ENCODE results near the gene NEK6.

Gene NEK6

GRCh38 chr9:124268248-124268647 lies 10.5 kb downstream of the NEK6 start:
- no peak overlapping the region for H2AK5ac ChIP-seq (ENCODE audit: low read depth, low read length)
- H3K23ac ChIP-seq (ENCODE audit: low read depth, low read length, poor library complexity) = no peak overlapping the region
- H3K4me3 ChIP-seq (ENCODE audit: low read length in 2 of 2) = no peak overlapping the region
- H2AFZ ChIP-seq (ENCODE audit: low read length) = no peak overlapping the region
- H3K27ac ChIP-seq (replicated peaks; ENCODE audit: low read length) = no peak overlapping the region
- no peaks in the 10 kb centered on the region for H3K27me3 ChIP-seq (ENCODE audit: control insufficient read depth in 3 of 3, insufficient read depth in 3 of 3, low read depth in 1 of 3, low read length in 3 of 3)
- no peak overlapping the region for H2BK15ac ChIP-seq (ENCODE audit: low read length)
- H2BK5ac ChIP-seq (ENCODE audit: low read length) = no peak overlapping the region
- H3K14ac ChIP-seq (ENCODE audit: low read length) = no peak overlapping the region
- H3K18ac ChIP-seq (ENCODE audit: low read length) = no peak overlapping the region
- no peaks in the 10 kb centered on the region for H3K9me3 ChIP-seq (replicated peaks in 1 of 2; ENCODE audit: control insufficient read depth in 2 of 2, insufficient read depth in 1 of 2, low read depth in 1 of 2, low read length in 2 of 2)
- peaks cover 4 to 61% of the 10 kb centered on the region in 2 donors for H3K36me3 ChIP-seq (replicated peaks in 1 of 2; ENCODE audit: control insufficient read depth in 2 of 2, insufficient read depth in 2 of 2, low read length in 2 of 2)
- H2BK120ac ChIP-seq (ENCODE audit: low read depth, low read length) = no peak overlapping the region
- H3K4me1 ChIP-seq (ENCODE audit: control insufficient read depth in 2 of 2, insufficient read depth in 1 of 2, low read depth in 1 of 2, low read length in 2 of 2) = peaks cover 39 to 55% of the 10 kb centered on the region in 2 donors
- H3K4me2 ChIP-seq (ENCODE audit: insufficient read depth, low read length, poor library complexity, severe bottlenecking) = no peak overlapping the region
- H4K91ac ChIP-seq (ENCODE audit: low read depth, low read length, poor library complexity) = no peak overlapping the region
- DNase-seq (ENCODE audit: low spot score) = no peak
- H4K8ac ChIP-seq (ENCODE audit: low read depth, low read length) = no peak overlapping the region
- H3K4ac ChIP-seq (ENCODE audit: low read length) = no peak overlapping the region
- WGBS, 2 donors (ENCODE audit: extremely low coverage in 2 of 2, insufficient read length in 2 of 2, insufficient replicate concordance in 1 of 2) = no CpG with 5 or more reads among the region's 3 CpGs
- H3K9ac ChIP-seq (ENCODE audit: low read depth, low read length, poor library complexity) = no peak overlapping the region
- H3K79me1 ChIP-seq (ENCODE audit: low read depth, low read length) = peaks cover 34% of the 10 kb centered on the region
- H2BK12ac ChIP-seq (ENCODE audit: low read length) = no peak overlapping the region

DNA sequence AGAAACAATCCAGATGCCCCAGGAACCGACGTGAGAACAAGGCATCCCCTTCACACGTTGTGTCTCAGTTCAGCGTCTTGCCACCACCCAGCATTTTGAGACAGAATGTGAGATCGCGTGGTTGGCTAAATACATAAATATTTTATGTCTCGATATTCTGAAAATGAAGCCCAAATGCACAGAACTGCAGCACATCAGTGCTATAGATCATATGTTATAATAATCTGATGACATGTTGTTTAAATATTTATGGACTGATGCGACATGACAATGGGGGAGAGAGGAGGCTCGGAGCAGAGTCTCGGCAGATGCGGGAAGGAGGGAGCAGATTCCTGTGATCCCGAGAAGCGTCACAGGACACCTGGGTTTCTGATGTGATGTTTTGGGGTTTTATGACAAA lies 10.9 kb downstream of the NEK6 start:
- no peak for DNase-seq (ENCODE audit: low spot score)
- Histone ChIP-seq H3K4me3 (ENCODE audit: low read length in 2 of 2) (no peak overlapping the region), H3K27me3 (ENCODE audit: control insufficient read depth in 3 of 3, insufficient read depth in 3 of 3, low read depth in 1 of 3, low read length in 3 of 3) (no peaks in the 10 kb centered on the region), H4K8ac (ENCODE audit: low read depth, low read length) (no peak overlapping the region), H2BK5ac (ENCODE audit: low read length) (no peak overlapping the region), H2AK5ac (ENCODE audit: low read depth, low read length) (no peak overlapping the region), H3K27ac (replicated peaks; ENCODE audit: low read length) (no peak overlapping the region), H3K23ac (ENCODE audit: low read depth, low read length, poor library complexity) (no peak overlapping the region), H2AFZ (ENCODE audit: low read length) (no peak overlapping the region), H3K9ac (ENCODE audit: low read depth, low read length, poor library complexity) (no peak overlapping the region), H3K18ac (ENCODE audit: low read length) (no peak overlapping the region), H3K79me1 (ENCODE audit: low read depth, low read length) (peaks cover 32% of the 10 kb centered on the region), H3K14ac (ENCODE audit: low read length) (no peak overlapping the region), H3K9me3 (replicated peaks in 1 of 2; ENCODE audit: control insufficient read depth in 2 of 2, insufficient read depth in 1 of 2, low read depth in 1 of 2, low read length in 2 of 2) (no peaks in the 10 kb centered on the region), H3K4ac (ENCODE audit: low read length) (no peak overlapping the region), H2BK12ac (ENCODE audit: low read length) (no peak overlapping the region), H2BK120ac (ENCODE audit: low read depth, low read length) (no peak overlapping the region), H3K4me1 (ENCODE audit: control insufficient read depth in 2 of 2, insufficient read depth in 1 of 2, low read depth in 1 of 2, low read length in 2 of 2) (peaks cover 39 to 54% of the 10 kb centered on the region in 2 donors), H3K4me2 (ENCODE audit: insufficient read depth, low read length, poor library complexity, severe bottlenecking) (no peak overlapping the region), H3K36me3 (replicated peaks in 1 of 2; ENCODE audit: control insufficient read depth in 2 of 2, insufficient read depth in 2 of 2, low read length in 2 of 2) (peaks cover 4 to 57% of the 10 kb centered on the region in 2 donors), H4K91ac (ENCODE audit: low read depth, low read length, poor library complexity) (no peak overlapping the region), H2BK15ac (ENCODE audit: low read length) (no peak overlapping the region)
- WGBS, 2 donors (ENCODE audit: extremely low coverage in 2 of 2, insufficient read length in 2 of 2, insufficient replicate concordance in 1 of 2) = no CpG with 5 or more reads among the region's 13 CpGs

GRCh38 chr9:124269556-124269955 lies 11.8 kb downstream of the NEK6 start:
- no peak overlapping the region for H2AFZ ChIP-seq (ENCODE audit: low read length)
- no peak overlapping the region for H3K9ac ChIP-seq (ENCODE audit: low read depth, low read length, poor library complexity)
- no peaks in the 10 kb centered on the region for H3K27me3 ChIP-seq (ENCODE audit: control insufficient read depth in 3 of 3, insufficient read depth in 3 of 3, low read depth in 1 of 3, low read length in 3 of 3)
- no peak overlapping the region for H3K18ac ChIP-seq (ENCODE audit: low read length)
- H2BK5ac ChIP-seq (ENCODE audit: low read length) = no peak overlapping the region
- no peak overlapping the region for H4K8ac ChIP-seq (ENCODE audit: low read depth, low read length)
- no peak overlapping the region for H3K27ac ChIP-seq (replicated peaks; ENCODE audit: low read length)
- H3K4me2 ChIP-seq (ENCODE audit: insufficient read depth, low read length, poor library complexity, severe bottlenecking) = no peak overlapping the region
- no peaks in the 10 kb centered on the region for H3K9me3 ChIP-seq (replicated peaks in 1 of 2; ENCODE audit: control insufficient read depth in 2 of 2, insufficient read depth in 1 of 2, low read depth in 1 of 2, low read length in 2 of 2)
- WGBS, 2 donors (ENCODE audit: extremely low coverage in 2 of 2, insufficient read length in 2 of 2, insufficient replicate concordance in 1 of 2) = no CpG with 5 or more reads among the region's 6 CpGs
- H3K4ac ChIP-seq (ENCODE audit: low read length) = no peak overlapping the region
- peaks cover 4 to 53% of the 10 kb centered on the region in 2 donors for H3K36me3 ChIP-seq (replicated peaks in 1 of 2; ENCODE audit: control insufficient read depth in 2 of 2, insufficient read depth in 2 of 2, low read length in 2 of 2)
- H3K14ac ChIP-seq (ENCODE audit: low read length) = no peak overlapping the region
- no peak overlapping the region for H2BK120ac ChIP-seq (ENCODE audit: low read depth, low read length)
- H3K79me1 ChIP-seq (ENCODE audit: low read depth, low read length) = peaks cover 32% of the 10 kb centered on the region
- H4K91ac ChIP-seq (ENCODE audit: low read depth, low read length, poor library complexity) = no peak overlapping the region
- no peak for DNase-seq (ENCODE audit: low spot score)
- H2AK5ac ChIP-seq (ENCODE audit: low read depth, low read length) = peak overlapping the region; percentile 16
- H2BK12ac ChIP-seq (ENCODE audit: low read length) = no peak overlapping the region
- H2BK15ac ChIP-seq (ENCODE audit: low read length) = no peak overlapping the region
- no peak overlapping the region for H3K23ac ChIP-seq (ENCODE audit: low read depth, low read length, poor library complexity)
- peaks cover 34 to 50% of the 10 kb centered on the region in 2 donors for H3K4me1 ChIP-seq (ENCODE audit: control insufficient read depth in 2 of 2, insufficient read depth in 1 of 2, low read depth in 1 of 2, low read length in 2 of 2)
- no peak overlapping the region for H3K4me3 ChIP-seq (ENCODE audit: low read length in 2 of 2)

DNA sequence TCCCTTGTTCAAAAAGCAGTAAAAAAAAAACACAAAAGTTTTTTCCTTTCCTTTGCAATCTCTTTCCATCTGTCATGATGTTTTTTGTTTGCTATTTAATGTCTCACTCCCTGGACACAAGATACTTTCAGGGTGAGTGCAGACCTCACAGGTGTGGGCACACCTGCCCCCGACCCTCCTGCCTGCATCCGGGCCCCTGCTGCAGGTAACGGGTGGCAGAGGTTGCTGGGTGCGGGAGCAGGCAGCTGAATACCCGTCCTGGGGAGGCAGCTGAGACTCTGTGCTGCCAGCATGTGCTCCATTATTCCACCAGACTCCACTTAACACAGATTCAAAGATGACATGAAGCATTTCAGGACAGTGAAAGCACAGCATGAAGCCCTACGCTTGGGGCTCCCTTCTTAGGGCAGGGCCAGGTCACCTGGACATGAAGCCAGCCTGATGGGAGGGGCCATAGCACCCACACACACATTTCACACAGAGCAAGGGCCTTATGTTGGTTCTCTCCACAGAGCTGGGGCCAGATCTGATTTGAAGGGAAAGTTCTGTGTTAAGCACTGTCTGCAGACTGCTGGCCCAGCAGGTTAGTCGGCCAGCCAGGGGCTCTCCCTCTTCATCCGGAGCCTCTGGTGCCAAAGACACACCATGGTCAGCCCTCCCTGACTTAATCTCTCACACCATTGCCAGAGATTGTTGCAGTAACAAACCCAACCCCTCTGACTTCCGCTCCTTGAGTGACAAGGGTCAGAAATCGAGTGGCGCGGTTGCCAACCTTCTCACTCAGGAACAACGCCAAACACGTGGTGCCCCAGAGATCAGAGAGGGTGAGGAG lies 13.0 kb downstream of the NEK6 start:
- H2BK15ac ChIP-seq (ENCODE audit: low read length) = no peak overlapping the region
- no peaks in the 10 kb centered on the region for H3K27me3 ChIP-seq (ENCODE audit: control insufficient read depth in 3 of 3, insufficient read depth in 3 of 3, low read depth in 1 of 3, low read length in 3 of 3)
- H3K4ac ChIP-seq (ENCODE audit: low read length) = no peak overlapping the region
- H4K8ac ChIP-seq (ENCODE audit: low read depth, low read length) = no peak overlapping the region
- H3K9ac ChIP-seq (ENCODE audit: low read depth, low read length, poor library complexity) = no peak overlapping the region
- H3K4me3 ChIP-seq (ENCODE audit: low read length in 2 of 2) = no peak overlapping the region
- no peak overlapping the region for H2AK5ac ChIP-seq (ENCODE audit: low read depth, low read length)
- no peak overlapping the region for H3K23ac ChIP-seq (ENCODE audit: low read depth, low read length, poor library complexity)
- no peak overlapping the region for H4K91ac ChIP-seq (ENCODE audit: low read depth, low read length, poor library complexity)
- no peak overlapping the region for H3K4me2 ChIP-seq (ENCODE audit: insufficient read depth, low read length, poor library complexity, severe bottlenecking)
- no peaks in the 10 kb centered on the region for H3K9me3 ChIP-seq (replicated peaks in 1 of 2; ENCODE audit: control insufficient read depth in 2 of 2, insufficient read depth in 1 of 2, low read depth in 1 of 2, low read length in 2 of 2)
- H3K36me3 ChIP-seq (replicated peaks in 1 of 2; ENCODE audit: control insufficient read depth in 2 of 2, insufficient read depth in 2 of 2, low read length in 2 of 2) = peaks cover 4 to 53% of the 10 kb centered on the region in 2 donors
- peak overlapping the region; percentile 29 for H3K18ac ChIP-seq (ENCODE audit: low read length)
- H2AFZ ChIP-seq (ENCODE audit: low read length) = no peak overlapping the region
- no peak overlapping the region for H3K14ac ChIP-seq (ENCODE audit: low read length)
- WGBS, 2 donors (ENCODE audit: extremely low coverage in 2 of 2, insufficient read length in 2 of 2, insufficient replicate concordance in 1 of 2) = no CpG with 5 or more reads among the region's 14 CpGs
- H3K79me1 ChIP-seq (ENCODE audit: low read depth, low read length) = peaks cover 32% of the 10 kb centered on the region
- peak overlapping the region; percentile 3 for H2BK5ac ChIP-seq (ENCODE audit: low read length)
- H3K4me1 ChIP-seq (ENCODE audit: control insufficient read depth in 2 of 2, insufficient read depth in 1 of 2, low read depth in 1 of 2, low read length in 2 of 2) = peaks cover 34 to 53% of the 10 kb centered on the region in 2 donors
- H3K27ac ChIP-seq (replicated peaks; ENCODE audit: low read length) = no peak overlapping the region
- H2BK12ac ChIP-seq (ENCODE audit: low read length) = no peak overlapping the region
- DNase-seq (ENCODE audit: low spot score) = no peak
- no peak overlapping the region for H2BK120ac ChIP-seq (ENCODE audit: low read depth, low read length)

Measured in neuronal stem cell (in vitro differentiated cells).